K562 (cell line): ENCODE measurements around the gene CFAP97D1. TPM values are rescaled to one million over a fixed set of nuclear protein-coding genes. Genes with fewer than 3 reads are reported as not detected.
A peak's percentile ranks its signal among the peaks of the same experiment; 100 is the strongest.

Experiments
- ATAC-seq: fragments of 200-7000 bp; cut with Tn5 transposase; 3 replicates; pipeline ENCODE4 v1.9.1; 2020; ENCODE audit warnings: moderate library complexity
- BruUV-seq: library from RNA; stranded (reverse); fragments of 400-500 nt; replicated peaks from 2 replicates; lab custom pipeline; 2021; lab: Mats Ljungman, UMichigan
- CTCF ChIA-PET: fragments of 300-600 bp; formaldehyde crosslinking; extraction: SDS; loops from one replicate; lab custom pipeline; 2021; ENCODE audit warnings: low intra/inter-chr PET ratio; lab: Yijun Ruan, JAX
- POLR2A ChIA-PET: fragments of 300-600, 350-650 bp; sonication (Branson Sonifier 250); formaldehyde crosslinking; extraction: SDS; loops from one replicate; lab custom pipeline; 2021; ENCODE audit warnings: antibody characterized with exemption, inconsistent platforms; lab: Yijun Ruan, JAX
- DNase-seq, 4 experiments: peaks; one replicate each; pipeline versions ENCODE4 v3.0.0 to v3.0.0-alpha.2; 2011 to 2018; ENCODE audit warnings: low spot score in 3 of 4, mixed read lengths in 3 of 4; ENCODE audit errors: extremely low read depth in 1 of 4
- FAIRE-seq: peaks from 2 replicates; lab custom pipeline; 2011; peaks lifted over from hg19 to GRCh38; lab: Jason Lieb, UNC
- H2AFZ ChIP-seq: 2 replicates; pipeline ENCODE4 v1.6.0; 2011; ENCODE audit warnings: low read depth, low read length, control low read depth, inconsistent platforms
- H3K27ac ChIP-seq: fragments of 200-600 bp; 3 replicates; pipeline ENCODE4 v1.8.0; 2011; ENCODE audit warnings: low read depth, mild to moderate bottlenecking, control low read depth, inconsistent platforms, low read length, moderate library complexity, mixed read lengths; ENCODE audit errors: extremely low read depth
- H3K27me3 ChIP-seq, 2 experiments: fragments of 300-600 bp in 1 of 2; 2 replicates in 1 of 2; 3 replicates in 1 of 2; pipeline versions ENCODE4 v1.6.0 to v1.8.0; 2011; ENCODE audit warnings: inconsistent platforms in 2 of 2, low read length in 2 of 2, mild to moderate bottlenecking in 1 of 2, mixed read lengths in 1 of 2, moderate library complexity in 1 of 2; ENCODE audit not compliant: control insufficient read depth in 2 of 2, insufficient read depth in 2 of 2
- H3K36me3 ChIP-seq: fragments of 300-600 bp; 3 replicates; pipeline ENCODE4 v1.8.0; 2011; ENCODE audit warnings: mild to moderate bottlenecking, low read length, inconsistent platforms; ENCODE audit not compliant: control insufficient read depth, insufficient read depth
- H3K4me1 ChIP-seq, 2 experiments: fragments of 200-600 bp in 1 of 2; replicated peaks in 1 of 2; 2 replicates in 1 of 2; 3 replicates in 1 of 2; pipeline versions ENCODE4 v1.5.1 to v1.8.0; 2011; ENCODE audit warnings: inconsistent platforms in 2 of 2, low read length in 2 of 2, mild to moderate bottlenecking in 1 of 2, mixed read lengths in 1 of 2, moderate library complexity in 1 of 2; ENCODE audit not compliant: control insufficient read depth in 2 of 2, insufficient read depth in 2 of 2
- H3K4me2 ChIP-seq: 2 replicates; pipeline ENCODE4 v1.6.1; 2011; ENCODE audit warnings: low read length, control low read depth, inconsistent platforms, mixed read lengths; ENCODE audit not compliant: insufficient read depth
- H3K4me3 ChIP-seq: fragments of 200-600 bp; sonication (generic), shearing (Covaris generic); 2 replicates; pipeline ENCODE4 v1.5.1; 2016; ENCODE audit warnings: control low read depth, inconsistent platforms
- H3K79me2 ChIP-seq: fragments of 200-600 bp; 3 replicates; pipeline ENCODE4 v1.8.0; 2011; ENCODE audit warnings: low read length, inconsistent platforms; ENCODE audit not compliant: control insufficient read depth, insufficient read depth
- H3K9ac ChIP-seq, 2 experiments: 2 replicates each; pipeline versions ENCODE4 v1.6.0 to v1.6.1; 2011; ENCODE audit warnings: low read depth in 2 of 2, low read length in 2 of 2, control low read depth in 1 of 2, inconsistent platforms in 1 of 2, mild to moderate bottlenecking in 1 of 2, mixed read lengths in 1 of 2; ENCODE audit not compliant: insufficient read depth in 1 of 2
- H3K9me1 ChIP-seq: one replicate; pipeline ENCODE4 v1.6.0; 2011; ENCODE audit warnings: inconsistent platforms, mild to moderate bottlenecking, low read length, moderate library complexity; ENCODE audit not compliant: control insufficient read depth, insufficient read depth
- H3K9me3 ChIP-seq: replicated peaks from 2 replicates; pipeline ENCODE4 v1.5.1; 2011; ENCODE audit warnings: low read depth, low read length, inconsistent platforms; ENCODE audit not compliant: control insufficient read depth, insufficient read depth
- H4K20me1 ChIP-seq: replicated peaks from 2 replicates; pipeline ENCODE4 v1.6.1; 2011; ENCODE audit warnings: low read length, inconsistent platforms, mixed read lengths; ENCODE audit not compliant: control insufficient read depth, insufficient read depth
- ASH1L ChIP-seq: fragments of 450-650 bp; IDR thresholded peaks from 2 replicates; pipeline ENCODE4 v1.6.1; 2018; ENCODE audit warnings: borderline replicate concordance, mild to moderate bottlenecking, low read depth; ENCODE audit not compliant: partially characterized antibody
- FOXA3 ChIP-seq, 2 experiments: fragments of 450-650 bp in 1 of 2; sonication (generic) in 1 of 2; formaldehyde crosslinking; IDR thresholded peaks in 1 of 2; conservative IDR thresholded peaks in 1 of 2; 2 replicates each; pipeline versions ENCODE4 v1.4.0 to v1.8.0; 2020 to 2022; ENCODE audit warnings: mild to moderate bottlenecking in 2 of 2, missing genetic modification reagents in 1 of 2
- MYNN ChIP-seq, 2 experiments: sonication (generic); formaldehyde crosslinking in 1 of 2; IDR thresholded peaks; 2 replicates each; pipeline versions ENCODE4 v1.5.0 to v1.6.1; 2016 to 2020; ENCODE audit warnings: antibody characterized with exemption in 1 of 2, missing genetic modification reagents in 1 of 2
- POLR2H ChIP-seq: IDR thresholded peaks from 2 replicates; pipeline ENCODE4 v1.6.1; 2016; ENCODE audit warnings: missing genetic modification characterization, low read depth, mild to moderate bottlenecking, control low read depth, missing compliant biosample characterization, moderate library complexity
- ZNF239 ChIP-seq: fragments of 250-450 bp; sonication (Bioruptor Pico); IDR thresholded peaks from 2 replicates; pipeline ENCODE4 v1.4.0; 2020; ENCODE audit warnings: mild to moderate bottlenecking
- WGBS: fragments of 100-300 bp; shearing (Covaris generic); methylation state at CpG from one replicate; pipeline ENCODE4 v1.1.6; 2016; ENCODE audit warnings: low coverage, mixed read lengths; ENCODE audit not compliant: insufficient coverage; ENCODE audit errors: missing lambda C conversion rate; 5-methylcytosine and 5-hydroxymethylcytosine counted together
- in situ Hi-C: fragments of 300-500 bp; cut with MboI; formaldehyde crosslinking; loops from 4 replicates; pipeline ENCODE4 v1.15.0; 2018; ENCODE audit warnings: inconsistent platforms, mixed read lengths
- intact Hi-C: fragments of 100-400 bp; cut with micrococcal nuclease; formaldehyde crosslinking; loops from 2 replicates; pipeline ENCODE4 v1.14.2; 2022
- polyA plus RNA-seq, 8 experiments: library from polyadenylated mRNA; depleted of rRNA in 4 of 8; stranded (reverse) in 5 of 8; unstranded in 3 of 8; fragments of >200 nt; fragmentation: Nextera tagmentation in 2 of 8; fragmentation: Illumina TruSeq in 1 of 8; extraction: Ambion mirVana in 2 of 8; extraction: Trizol in 1 of 8; gene quantifications; 2 replicates each; pipeline versions ENCODE4 v1.2.1 to v1.2.3, GENCODE V29; 2011 to 2014; ENCODE audit warnings: inconsistent platforms in 1 of 8, missing spikeins in 1 of 8
- total RNA-seq, 7 experiments: library from RNA; depleted of rRNA in 6 of 7; stranded (reverse); fragments of >200 nt in 6 of 7; fragmentation: Illumina TruSeq in 2 of 7; extraction: Trizol in 2 of 7; gene quantifications; 2 replicates each; pipeline versions ENCODE4 v1.2.1 to v1.2.3, GENCODE V29; 2011 to 2021; ENCODE audit warnings: low replicate concordance in 1 of 7
- TF ChIP-seq, protein P1 (sequence below): fragments of 250-450 bp; sonication (Bioruptor Pico); IDR thresholded peaks from 2 replicates; pipeline ENCODE4 v1.9.0; 2021; ENCODE audit warnings: mild to moderate bottlenecking, inconsistent platforms
- TF ChIP-seq, protein P2 (sequence below): IDR thresholded peaks from 3 replicates; pipeline ENCODE4 v1.6.1; 2011; ENCODE audit warnings: borderline replicate concordance, mild to moderate bottlenecking, moderate library complexity; ENCODE audit not compliant: insufficient read length; ENCODE audit errors: extremely low read depth
- TF ChIP-seq, protein P3 (sequence below): fragments of 250-450 bp; sonication (Bioruptor Pico); IDR thresholded peaks from 2 replicates; pipeline ENCODE4 v1.4.0; 2020; ENCODE audit warnings: mild to moderate bottlenecking, moderate library complexity
- TF ChIP-seq, protein P4 (sequence below): fragments of 450-650 bp; IDR thresholded peaks from 2 replicates; pipeline ENCODE4 v1.7.0; 2016; ENCODE audit warnings: borderline replicate concordance

Gene CFAP97D1
- total and polyA plus RNA-seq, 9 of the 15 experiments (the other 6 are each of a cell fraction or from before 2014, with no cell fraction given) = not detected

DNA sequence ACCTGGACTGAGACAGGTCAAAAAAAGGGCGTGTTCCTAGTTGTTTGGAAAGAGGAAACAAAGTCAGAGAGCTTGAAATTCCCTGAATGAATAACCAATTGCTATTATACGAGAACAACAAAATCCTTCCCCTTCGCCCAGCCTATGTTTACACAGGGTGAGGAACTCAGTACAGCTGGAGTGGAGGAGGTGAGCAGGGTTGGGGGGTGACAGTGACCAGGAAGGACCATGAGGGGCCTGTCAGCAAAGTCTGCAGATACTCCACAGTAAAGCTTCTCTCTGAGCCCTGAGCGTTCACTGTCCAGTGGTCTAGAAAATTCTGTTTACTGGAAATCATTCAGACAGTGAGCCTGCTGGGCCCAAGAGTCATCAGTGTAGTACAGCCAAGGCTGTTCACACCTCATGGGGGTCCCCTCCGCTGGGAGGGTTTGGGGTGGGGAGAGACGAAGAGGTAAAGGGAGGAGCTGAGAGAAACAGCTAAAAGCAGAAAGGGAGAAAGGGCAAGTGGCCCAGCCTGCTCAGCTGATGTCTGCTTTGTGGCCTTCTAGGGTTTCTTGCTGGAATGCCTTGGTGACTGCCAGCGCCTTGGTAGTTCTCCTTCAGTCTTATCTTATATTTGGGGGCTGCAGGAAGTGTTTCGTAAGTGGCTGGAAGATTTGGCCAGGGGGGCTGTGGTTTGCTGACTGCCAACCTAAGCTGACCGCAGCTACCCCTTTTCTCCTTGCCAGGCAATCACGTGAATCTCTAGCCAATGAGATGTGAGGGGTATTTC lies 7.2 kb upstream of the CFAP97D1 start:
- Histone ChIP-seq H3K4me2 (no peak overlapping the region), H3K9me1 (peaks cover 3% of the 10 kb centered on the region), H3K27ac (no peak overlapping the region), H3K27me3 (no peaks in the 10 kb centered on the region), H4K20me1 (no peaks in the 10 kb centered on the region; the same call in 1 of the 2 replicates), H2AFZ (no peak overlapping the region), H3K9ac (no peak overlapping the region), H3K4me1 (peaks cover 0 to 8% of the 10 kb centered on the region in 2 experiments; a peak in 3 of 5 replicates), H3K36me3 (peaks cover 37% of the 10 kb centered on the region; the same call in 2 of the 3 replicates), H3K79me2 (no peaks in the 10 kb centered on the region), H3K9me3 (no peaks in the 10 kb centered on the region), H3K4me3 (no peak overlapping the region)
- ATAC-seq (no peak), DNase-seq (peak in 1 of 4 experiments; percentile 3), FAIRE-seq (no peak)
- intact Hi-C loops = no loop called here
- in situ Hi-C loops = no loop called here
- CTCF ChIA-PET = no interaction called here
- no TSS peak for BruUV-seq
- POLR2A ChIA-PET = interaction anchor here (0.6 to 1.1 kb wide), 2 partner anchors 45 to 1734 kb away, joined by 4 read pairs; no protein-coding TSS in a partner anchor
- WGBS = 74% methylated on average over 7 of the region's 10 CpGs
- TF ChIP-seq, protein P1, sequence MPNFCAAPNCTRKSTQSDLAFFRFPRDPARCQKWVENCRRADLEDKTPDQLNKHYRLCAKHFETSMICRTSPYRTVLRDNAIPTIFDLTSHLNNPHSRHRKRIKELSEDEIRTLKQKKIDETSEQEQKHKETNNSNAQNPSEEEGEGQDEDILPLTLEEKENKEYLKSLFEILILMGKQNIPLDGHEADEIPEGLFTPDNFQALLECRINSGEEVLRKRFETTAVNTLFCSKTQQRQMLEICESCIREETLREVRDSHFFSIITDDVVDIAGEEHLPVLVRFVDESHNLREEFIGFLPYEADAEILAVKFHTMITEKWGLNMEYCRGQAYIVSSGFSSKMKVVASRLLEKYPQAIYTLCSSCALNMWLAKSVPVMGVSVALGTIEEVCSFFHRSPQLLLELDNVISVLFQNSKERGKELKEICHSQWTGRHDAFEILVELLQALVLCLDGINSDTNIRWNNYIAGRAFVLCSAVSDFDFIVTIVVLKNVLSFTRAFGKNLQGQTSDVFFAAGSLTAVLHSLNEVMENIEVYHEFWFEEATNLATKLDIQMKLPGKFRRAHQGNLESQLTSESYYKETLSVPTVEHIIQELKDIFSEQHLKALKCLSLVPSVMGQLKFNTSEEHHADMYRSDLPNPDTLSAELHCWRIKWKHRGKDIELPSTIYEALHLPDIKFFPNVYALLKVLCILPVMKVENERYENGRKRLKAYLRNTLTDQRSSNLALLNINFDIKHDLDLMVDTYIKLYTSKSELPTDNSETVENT (CRISPR knock-in tag) = no peak
- TF ChIP-seq ZNF239 = no peak
- TF ChIP-seq, protein P2, sequence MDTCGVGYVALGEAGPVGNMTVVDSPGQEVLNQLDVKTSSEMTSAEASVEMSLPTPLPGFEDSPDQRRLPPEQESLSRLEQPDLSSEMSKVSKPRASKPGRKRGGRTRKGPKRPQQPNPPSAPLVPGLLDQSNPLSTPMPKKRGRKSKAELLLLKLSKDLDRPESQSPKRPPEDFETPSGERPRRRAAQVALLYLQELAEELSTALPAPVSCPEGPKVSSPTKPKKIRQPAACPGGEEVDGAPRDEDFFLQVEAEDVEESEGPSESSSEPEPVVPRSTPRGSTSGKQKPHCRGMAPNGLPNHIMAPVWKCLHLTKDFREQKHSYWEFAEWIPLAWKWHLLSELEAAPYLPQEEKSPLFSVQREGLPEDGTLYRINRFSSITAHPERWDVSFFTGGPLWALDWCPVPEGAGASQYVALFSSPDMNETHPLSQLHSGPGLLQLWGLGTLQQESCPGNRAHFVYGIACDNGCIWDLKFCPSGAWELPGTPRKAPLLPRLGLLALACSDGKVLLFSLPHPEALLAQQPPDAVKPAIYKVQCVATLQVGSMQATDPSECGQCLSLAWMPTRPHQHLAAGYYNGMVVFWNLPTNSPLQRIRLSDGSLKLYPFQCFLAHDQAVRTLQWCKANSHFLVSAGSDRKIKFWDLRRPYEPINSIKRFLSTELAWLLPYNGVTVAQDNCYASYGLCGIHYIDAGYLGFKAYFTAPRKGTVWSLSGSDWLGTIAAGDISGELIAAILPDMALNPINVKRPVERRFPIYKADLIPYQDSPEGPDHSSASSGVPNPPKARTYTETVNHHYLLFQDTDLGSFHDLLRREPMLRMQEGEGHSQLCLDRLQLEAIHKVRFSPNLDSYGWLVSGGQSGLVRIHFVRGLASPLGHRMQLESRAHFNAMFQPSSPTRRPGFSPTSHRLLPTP = no peak
- TF ChIP-seq MYNN (IDR thresholded peaks at IDR 0.05) = no peak
- TF ChIP-seq MYNN (CRISPR knock-in tag; IDR thresholded peaks at IDR 0.05) = no peak
- TF ChIP-seq FOXA3 (CRISPR knock-in tag; conservative IDR thresholded peaks at IDR 0.05 in 1 of 2, IDR thresholded peaks at IDR 0.05 in 1 of 2) = no peak
- TF ChIP-seq, protein P3, sequence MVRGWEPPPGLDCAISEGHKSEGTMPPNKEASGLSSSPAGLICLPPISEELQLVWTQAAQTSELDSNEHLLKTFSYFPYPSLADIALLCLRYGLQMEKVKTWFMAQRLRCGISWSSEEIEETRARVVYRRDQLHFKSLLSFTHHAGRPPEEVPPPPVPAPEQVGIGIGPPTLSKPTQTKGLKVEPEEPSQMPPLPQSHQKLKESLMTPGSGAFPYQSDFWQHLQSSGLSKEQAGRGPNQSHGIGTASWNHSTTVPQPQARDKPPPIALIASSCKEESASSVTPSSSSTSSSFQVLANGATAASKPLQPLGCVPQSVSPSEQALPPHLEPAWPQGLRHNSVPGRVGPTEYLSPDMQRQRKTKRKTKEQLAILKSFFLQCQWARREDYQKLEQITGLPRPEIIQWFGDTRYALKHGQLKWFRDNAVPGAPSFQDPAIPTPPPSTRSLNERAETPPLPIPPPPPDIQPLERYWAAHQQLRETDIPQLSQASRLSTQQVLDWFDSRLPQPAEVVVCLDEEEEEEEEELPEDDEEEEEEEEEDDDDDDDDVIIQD (CRISPR knock-in tag) = no peak
- TF ChIP-seq, protein P4, sequence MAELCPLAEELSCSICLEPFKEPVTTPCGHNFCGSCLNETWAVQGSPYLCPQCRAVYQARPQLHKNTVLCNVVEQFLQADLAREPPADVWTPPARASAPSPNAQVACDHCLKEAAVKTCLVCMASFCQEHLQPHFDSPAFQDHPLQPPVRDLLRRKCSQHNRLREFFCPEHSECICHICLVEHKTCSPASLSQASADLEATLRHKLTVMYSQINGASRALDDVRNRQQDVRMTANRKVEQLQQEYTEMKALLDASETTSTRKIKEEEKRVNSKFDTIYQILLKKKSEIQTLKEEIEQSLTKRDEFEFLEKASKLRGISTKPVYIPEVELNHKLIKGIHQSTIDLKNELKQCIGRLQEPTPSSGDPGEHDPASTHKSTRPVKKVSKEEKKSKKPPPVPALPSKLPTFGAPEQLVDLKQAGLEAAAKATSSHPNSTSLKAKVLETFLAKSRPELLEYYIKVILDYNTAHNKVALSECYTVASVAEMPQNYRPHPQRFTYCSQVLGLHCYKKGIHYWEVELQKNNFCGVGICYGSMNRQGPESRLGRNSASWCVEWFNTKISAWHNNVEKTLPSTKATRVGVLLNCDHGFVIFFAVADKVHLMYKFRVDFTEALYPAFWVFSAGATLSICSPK = no peak
- TF ChIP-seq POLR2H (tag) = no peak
- TF ChIP-seq ASH1L = no peak
